HepG2 (cell line): Measurements from ENCODE around the gene AK9.

Experiments
- ARNTL ChIP-seq: sonication (generic); formaldehyde crosslinking; IDR thresholded peaks from 2 replicates; pipeline ENCODE4 v1.4.0; 2020; ENCODE audit warnings: mild to moderate bottlenecking, missing genetic modification reagents
- CEBPB ChIP-seq: IDR thresholded peaks from 2 replicates; pipeline ENCODE4 v1.6.1; 2011; ENCODE audit warnings: low read depth, low read length, improper control_type of control experiment, borderline replicate concordance
- DNMT1 ChIP-seq: sonication (generic); formaldehyde crosslinking; IDR thresholded peaks from 2 replicates; pipeline ENCODE4 v1.5.1; 2020; ENCODE audit warnings: mild to moderate bottlenecking, missing genetic modification reagents
- EZH2 ChIP-seq: conservative IDR thresholded peaks from 2 replicates; pipeline ENCODE4 v1.6.1; 2012; ENCODE audit warnings: mild to moderate bottlenecking, low read depth, low read length, moderate library complexity
- HNF4G ChIP-seq, 2 experiments: sonication (generic) in 1 of 2; formaldehyde crosslinking in 1 of 2; IDR thresholded peaks; 2 replicates each; pipeline versions ENCODE4 v1.4.0 to v1.6.1; 2011 to 2020; ENCODE audit warnings: borderline replicate concordance in 2 of 2, low read depth in 2 of 2, mild to moderate bottlenecking in 2 of 2, low read length in 1 of 2, missing genetic modification reagents in 1 of 2, moderate library complexity in 1 of 2
- MAX ChIP-seq: IDR thresholded peaks from 2 replicates; pipeline ENCODE4 v1.6.1; 2012; ENCODE audit warnings: inconsistent platforms
- NBN ChIP-seq: fragments of 450-650 bp; conservative IDR thresholded peaks from 2 replicates; pipeline ENCODE4 v1.6.1; 2017
- RFX1 ChIP-seq: fragments of 450-650 bp; IDR thresholded peaks from 2 replicates; pipeline ENCODE4 v1.6.1; 2017
- STAT5B ChIP-seq: sonication (generic); formaldehyde crosslinking; IDR thresholded peaks from 2 replicates; pipeline ENCODE4 v1.4.0; 2020; ENCODE audit warnings: missing genetic modification reagents
- ZNF317 ChIP-seq: sonication (generic); formaldehyde crosslinking; IDR thresholded peaks from 2 replicates; pipeline ENCODE4 v1.5.0; 2020; ENCODE audit warnings: mild to moderate bottlenecking, missing genetic modification reagents

- TF ChIP-seq MAX (no peak), EZH2 (no peak), CEBPB (no peak), STAT5B (CRISPR knock-in tag) (no peak), ARNTL (CRISPR knock-in tag) (no peak), DNMT1 (CRISPR knock-in tag) (no peak), HNF4G (IDR thresholded peaks at IDR 0.05; ENCODE audit: borderline replicate concordance, low read depth, low read length) (no peak), HNF4G (CRISPR knock-in tag; IDR thresholded peaks at IDR 0.05; ENCODE audit: borderline replicate concordance, low read depth) (no peak), RFX1 (no peak), NBN (no peak), ZNF317 (CRISPR knock-in tag) (no peak)
These were observed 234.1 kb downstream of the AK9 start for GRCh38 chr6:109456710-109457561.
